Neuronal stem cell (in vitro differentiated cells): Measurements from ENCODE around the gene SMAD6.

Experiments used
- DNase-seq: peaks from one replicate; pipeline ENCODE4 v3.0.0-alpha.2; 2013; ENCODE audit warnings: low spot score
- H2AFZ ChIP-seq: one replicate; pipeline ENCODE4 v1.6.1; 2013; ENCODE audit warnings: mild to moderate bottlenecking, low read length, inconsistent platforms
- H2AK5ac ChIP-seq: 2 replicates; pipeline ENCODE4 v1.6.1; 2013; ENCODE audit warnings: low read depth, mild to moderate bottlenecking, inconsistent platforms, low read length, moderate library complexity, mixed read lengths
- H2BK120ac ChIP-seq: 2 replicates; pipeline ENCODE4 v1.6.1; 2013; ENCODE audit warnings: low read depth, mild to moderate bottlenecking, inconsistent platforms, low read length, moderate library complexity, mixed read lengths
- H2BK12ac ChIP-seq: one replicate; pipeline ENCODE4 v1.6.1; 2013; ENCODE audit warnings: low read length, inconsistent platforms
- H2BK15ac ChIP-seq: 2 replicates; pipeline ENCODE4 v1.6.1; 2013; ENCODE audit warnings: mild to moderate bottlenecking, low read length, inconsistent platforms, mixed read lengths
- H2BK5ac ChIP-seq: one replicate; pipeline ENCODE4 v1.6.1; 2013; ENCODE audit warnings: inconsistent platforms, mild to moderate bottlenecking, low read length, moderate library complexity
- H3K14ac ChIP-seq: one replicate; pipeline ENCODE4 v1.6.1; 2013; ENCODE audit warnings: low read length, inconsistent platforms
- H3K18ac ChIP-seq: 2 replicates; pipeline ENCODE4 v1.6.1; 2013; ENCODE audit warnings: low read length, inconsistent platforms
- H3K23ac ChIP-seq: 2 replicates; pipeline ENCODE4 v1.6.1; 2013; ENCODE audit warnings: low read depth, mild to moderate bottlenecking, mixed read lengths, low read length, inconsistent platforms; ENCODE audit not compliant: poor library complexity
- H3K27ac ChIP-seq: replicated peaks from 3 replicates; pipeline ENCODE4 v1.5.1; 2013; ENCODE audit warnings: low read length, inconsistent platforms
- H3K27me3 ChIP-seq, 3 experiments: 2 replicates each; pipeline ENCODE4 v1.6.1; 2013; ENCODE audit warnings: low read length in 3 of 3, mild to moderate bottlenecking in 2 of 3, inconsistent platforms in 1 of 3, low read depth in 1 of 3, mixed read lengths in 1 of 3, moderate library complexity in 1 of 3; ENCODE audit not compliant: control insufficient read depth in 3 of 3, insufficient read depth in 3 of 3
- H3K36me3 ChIP-seq, 2 donors: replicated peaks in 1 of 2; 2 replicates each; pipeline ENCODE4 v1.6.1; 2013; ENCODE audit warnings: low read length in 2 of 2; ENCODE audit not compliant: control insufficient read depth in 2 of 2, insufficient read depth in 2 of 2
- H3K4ac ChIP-seq: 2 replicates; pipeline ENCODE4 v1.6.1; 2013; ENCODE audit warnings: inconsistent platforms, mild to moderate bottlenecking, low read length, moderate library complexity
- H3K4me1 ChIP-seq, 2 donors: 1 replicate in 1 of 2; 2 replicates in 1 of 2; pipeline ENCODE4 v1.6.1; 2013; ENCODE audit warnings: low read length in 2 of 2, low read depth in 1 of 2; ENCODE audit not compliant: control insufficient read depth in 2 of 2, insufficient read depth in 1 of 2
- H3K4me2 ChIP-seq: one replicate; pipeline ENCODE4 v1.6.1; 2013; ENCODE audit warnings: mild to moderate bottlenecking, low read length, inconsistent platforms; ENCODE audit not compliant: insufficient read depth, poor library complexity, severe bottlenecking
- H3K4me3 ChIP-seq, 2 donors: 2 replicates each; pipeline ENCODE4 v1.5.1; 2013; ENCODE audit warnings: low read length in 2 of 2, mild to moderate bottlenecking in 2 of 2, inconsistent platforms in 1 of 2, moderate library complexity in 1 of 2
- H3K79me1 ChIP-seq: one replicate; pipeline ENCODE4 v1.6.1; 2013; ENCODE audit warnings: low read depth, mild to moderate bottlenecking, inconsistent platforms, low read length, moderate library complexity
- H3K9ac ChIP-seq: one replicate; pipeline ENCODE4 v1.6.1; 2013; ENCODE audit warnings: mild to moderate bottlenecking, low read depth, low read length, inconsistent platforms; ENCODE audit not compliant: poor library complexity
- H3K9me3 ChIP-seq, 2 donors: replicated peaks in 1 of 2; 2 replicates each; pipeline versions ENCODE3 to v1.6.1; 2013; ENCODE audit warnings: low read length in 2 of 2, mild to moderate bottlenecking in 2 of 2, inconsistent platforms in 1 of 2, low read depth in 1 of 2, mixed read lengths in 1 of 2, moderate library complexity in 1 of 2; ENCODE audit not compliant: control insufficient read depth in 2 of 2, insufficient read depth in 1 of 2
- H4K8ac ChIP-seq: one replicate; pipeline ENCODE4 v1.6.1; 2013; ENCODE audit warnings: low read depth, mild to moderate bottlenecking, inconsistent platforms, low read length, moderate library complexity
- H4K91ac ChIP-seq: one replicate; pipeline ENCODE4 v1.6.1; 2013; ENCODE audit warnings: low read length, low read depth, mild to moderate bottlenecking, inconsistent platforms; ENCODE audit not compliant: poor library complexity
- WGBS, 2 donors: extraction: QIAGEN DNeasy Blood & Tissue Kit; methylation state at CpG; one replicate each; pipeline ENCODE4 v1.1.7; 2013; ENCODE audit warnings: missing lambda C conversion rate in 2 of 2, mixed read lengths in 1 of 2; ENCODE audit not compliant: insufficient read length in 2 of 2, insufficient replicate concordance in 1 of 2; ENCODE audit errors: extremely low coverage in 2 of 2; 5-methylcytosine and 5-hydroxymethylcytosine counted together

Gene SMAD6

DNA sequence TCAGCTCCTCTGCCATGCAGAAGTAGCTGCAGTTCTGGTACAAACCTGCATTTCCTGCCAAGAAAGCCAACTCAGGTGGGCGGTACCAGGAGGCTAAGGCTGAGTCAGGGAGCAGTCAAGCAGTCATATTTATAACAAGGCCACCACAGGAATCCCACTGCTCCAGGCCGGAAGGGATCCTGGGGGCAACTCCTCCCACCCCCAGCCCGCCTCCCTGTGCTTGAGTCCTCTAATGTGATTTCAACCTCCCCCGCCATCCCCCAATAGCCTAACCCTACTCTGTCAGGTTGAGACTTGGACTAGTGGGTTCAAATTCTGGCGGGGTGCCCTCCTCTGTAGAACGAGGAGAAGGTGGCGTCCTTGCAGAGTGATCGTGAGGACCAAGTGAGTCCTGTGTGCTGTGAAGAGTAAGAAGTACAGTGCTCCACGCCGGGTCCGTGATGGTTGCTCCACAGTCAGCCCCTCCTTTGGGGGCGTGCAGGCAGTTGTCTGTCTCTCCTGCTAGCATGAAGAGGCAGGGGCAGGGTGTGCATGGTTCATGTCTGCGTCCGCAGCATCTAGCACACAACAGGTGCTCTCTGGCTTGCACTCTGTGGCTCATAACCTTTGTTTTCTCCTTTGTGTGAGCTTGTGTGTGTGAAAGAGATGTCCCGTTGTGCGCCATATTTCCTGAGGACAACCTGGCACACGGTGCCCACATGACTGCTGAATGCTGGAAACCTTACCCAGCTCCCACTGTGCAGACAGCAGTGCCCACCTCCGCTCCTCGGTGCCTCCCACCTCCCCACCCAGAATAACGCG, 78.3 kb downstream of the SMAD6 start:
- Histone ChIP-seq H3K4ac (peak overlapping the region; percentile 94), H3K14ac (peak overlapping the region; percentile 15), H3K4me2 (no peak overlapping the region), H2BK5ac (peak overlapping the region; percentile 22), H3K9me3 (no peaks in the 10 kb centered on the region), H2BK120ac (no peak overlapping the region), H3K79me1 (peaks cover 2% of the 10 kb centered on the region), H3K23ac (peak overlapping the region; percentile 82), H3K4me1 (peaks cover 13 to 15% of the 10 kb centered on the region in 2 donors), H3K27me3 (no peaks in the 10 kb centered on the region), H4K91ac (no peak overlapping the region), H4K8ac (peak overlapping the region; percentile 57), H3K27ac (no peak overlapping the region), H2BK15ac (peak overlapping the region; percentile 96), H3K4me3 (peak overlapping the region in 1 of 2 donors; percentile 33), H2AK5ac (peak overlapping the region; percentile 91), H3K36me3 (no peaks in the 10 kb centered on the region), H2AFZ (no peak overlapping the region), H3K9ac (peak overlapping the region; percentile 55), H2BK12ac (peak overlapping the region; percentile 99), H3K18ac (peak overlapping the region; percentile 90)
- no peak for DNase-seq
- WGBS, 2 donors: no CpG with 5 or more reads among the region's 21 CpGs

DNA sequence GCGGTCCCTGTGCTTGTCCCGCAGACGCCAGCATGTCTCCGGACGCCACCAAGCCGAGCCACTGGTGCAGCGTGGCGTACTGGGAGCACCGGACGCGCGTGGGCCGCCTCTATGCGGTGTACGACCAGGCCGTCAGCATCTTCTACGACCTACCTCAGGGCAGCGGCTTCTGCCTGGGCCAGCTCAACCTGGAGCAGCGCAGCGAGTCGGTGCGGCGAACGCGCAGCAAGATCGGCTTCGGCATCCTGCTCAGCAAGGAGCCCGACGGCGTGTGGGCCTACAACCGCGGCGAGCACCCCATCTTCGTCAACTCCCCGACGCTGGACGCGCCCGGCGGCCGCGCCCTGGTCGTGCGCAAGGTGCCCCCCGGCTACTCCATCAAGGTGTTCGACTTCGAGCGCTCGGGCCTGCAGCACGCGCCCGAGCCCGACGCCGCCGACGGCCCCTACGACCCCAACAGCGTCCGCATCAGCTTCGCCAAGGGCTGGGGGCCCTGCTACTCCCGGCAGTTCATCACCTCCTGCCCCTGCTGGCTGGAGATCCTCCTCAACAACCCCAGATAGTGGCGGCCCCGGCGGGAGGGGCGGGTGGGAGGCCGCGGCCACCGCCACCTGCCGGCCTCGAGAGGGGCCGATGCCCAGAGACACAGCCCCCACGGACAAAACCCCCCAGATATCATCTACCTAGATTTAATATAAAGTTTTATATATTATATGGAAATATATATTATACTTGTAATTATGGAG, 79.1 kb downstream of the SMAD6 start:
- Histone ChIP-seq H3K27me3 (no peaks in the 10 kb centered on the region), H2BK15ac (peak overlapping the region; percentile 96), H2BK120ac (no peak overlapping the region), H3K4ac (peak overlapping the region; percentile 94), H3K4me2 (no peak overlapping the region), H2AK5ac (peak overlapping the region; percentile 91), H3K79me1 (peaks cover 2% of the 10 kb centered on the region), H3K14ac (no peak overlapping the region), H2BK12ac (peak overlapping the region; percentile 99), H3K9ac (peak overlapping the region; percentile 55), H3K18ac (peak overlapping the region; percentile 90), H3K23ac (peak overlapping the region; percentile 82), H4K91ac (no peak overlapping the region), H3K27ac (no peak overlapping the region), H2BK5ac (peak overlapping the region; percentile 22), H2AFZ (no peak overlapping the region), H4K8ac (peak overlapping the region; percentile 57), H3K4me3 (no peak overlapping the region), H3K9me3 (no peaks in the 10 kb centered on the region), H3K4me1 (peaks cover 9 to 13% of the 10 kb centered on the region in 2 donors), H3K36me3 (no peaks in the 10 kb centered on the region)
- WGBS, 2 donors: no CpG with 5 or more reads among the region's 73 CpGs
- DNase-seq: no peak

DNA sequence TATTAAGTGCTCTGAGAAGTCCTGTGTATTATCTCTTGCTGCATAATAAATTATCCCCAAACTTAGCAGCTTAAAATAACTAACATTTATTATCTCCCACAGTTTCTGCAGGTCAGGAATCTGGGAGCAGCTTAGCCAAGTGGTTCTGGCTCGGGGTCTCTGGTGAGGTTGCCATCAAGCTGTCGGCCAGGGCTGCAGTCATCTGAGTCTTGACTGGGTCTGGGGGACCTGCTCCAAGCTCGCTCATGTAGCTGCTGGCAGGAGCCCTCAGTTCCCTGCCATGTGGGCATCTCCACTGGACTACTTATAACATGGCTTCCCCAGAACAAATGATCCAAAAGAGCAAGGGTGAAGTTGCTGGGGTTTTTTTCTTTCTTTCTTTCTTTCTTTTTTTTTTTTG, 80.7 kb downstream of the SMAD6 start:
- H2BK12ac ChIP-seq: no peak overlapping the region
- no peak overlapping the region for H3K18ac ChIP-seq
- no peak overlapping the region for H2AK5ac ChIP-seq
- no peak overlapping the region for H3K4me3 ChIP-seq
- no peak overlapping the region for H2BK15ac ChIP-seq
- no peak overlapping the region for H4K91ac ChIP-seq
- peaks cover 2% of the 10 kb centered on the region for H3K79me1 ChIP-seq
- H3K9me3 ChIP-seq: no peaks in the 10 kb centered on the region
- no peak overlapping the region for H2AFZ ChIP-seq
- no peak overlapping the region for H3K23ac ChIP-seq
- DNase-seq: no peak
- no peak overlapping the region for H3K27ac ChIP-seq
- no peak overlapping the region for H2BK5ac ChIP-seq
- no peak overlapping the region for H3K14ac ChIP-seq
- H3K9ac ChIP-seq: no peak overlapping the region
- H3K4ac ChIP-seq: no peak overlapping the region
- no peaks in the 10 kb centered on the region for H3K27me3 ChIP-seq
- H3K4me2 ChIP-seq: no peak overlapping the region
- peaks cover 11 to 12% of the 10 kb centered on the region in 2 donors for H3K4me1 ChIP-seq
- H4K8ac ChIP-seq: no peak overlapping the region
- H3K36me3 ChIP-seq: no peaks in the 10 kb centered on the region
- no CpG with 5 or more reads among the region's 3 CpGs for WGBS, 2 donors
- no peak overlapping the region for H2BK120ac ChIP-seq

- Histone ChIP-seq H3K4me2 (no peak overlapping the region), H4K91ac (no peak overlapping the region), H3K4me1 (peaks cover 7 to 12% of the 10 kb centered on the region in 2 donors), H3K79me1 (peaks cover 2% of the 10 kb centered on the region), H3K14ac (no peak overlapping the region), H2BK15ac (no peak overlapping the region), H4K8ac (no peak overlapping the region), H3K4ac (no peak overlapping the region), H2BK5ac (no peak overlapping the region), H2AFZ (no peak overlapping the region), H3K18ac (no peak overlapping the region), H3K36me3 (no peaks in the 10 kb centered on the region), H3K27me3 (no peaks in the 10 kb centered on the region), H2BK12ac (no peak overlapping the region), H3K23ac (no peak overlapping the region), H3K4me3 (no peak overlapping the region), H2BK120ac (no peak overlapping the region), H2AK5ac (no peak overlapping the region), H3K9me3 (no peaks in the 10 kb centered on the region), H3K27ac (no peak overlapping the region), H3K9ac (no peak overlapping the region)
- WGBS, 2 donors: no CpG with 5 or more reads among the region's 5 CpGs
- DNase-seq: no peak
Observed at GRCh38 chr15:66783314-66783713, 81.3 kb downstream of the SMAD6 start.
